Activated effector memory CD4-positive, alpha-beta T cell treated with Interleukin-2 at 50 U/mL for 16 hours (primary cell): Measurements from ENCODE around the gene KCNMA1.
A peak's percentile ranks its signal among the peaks of the same experiment; 100 is the strongest.

ENCODE experiments used
- DNase-seq: peaks from one replicate; pipeline ENCODE4 v3.0.0-alpha.2; 2020

The KCNMA1 gene

GRCh38 chr10:76990561-76990960, 647.0 kb downstream of the KCNMA1 start:
- DNase-seq = no peak

DNA sequence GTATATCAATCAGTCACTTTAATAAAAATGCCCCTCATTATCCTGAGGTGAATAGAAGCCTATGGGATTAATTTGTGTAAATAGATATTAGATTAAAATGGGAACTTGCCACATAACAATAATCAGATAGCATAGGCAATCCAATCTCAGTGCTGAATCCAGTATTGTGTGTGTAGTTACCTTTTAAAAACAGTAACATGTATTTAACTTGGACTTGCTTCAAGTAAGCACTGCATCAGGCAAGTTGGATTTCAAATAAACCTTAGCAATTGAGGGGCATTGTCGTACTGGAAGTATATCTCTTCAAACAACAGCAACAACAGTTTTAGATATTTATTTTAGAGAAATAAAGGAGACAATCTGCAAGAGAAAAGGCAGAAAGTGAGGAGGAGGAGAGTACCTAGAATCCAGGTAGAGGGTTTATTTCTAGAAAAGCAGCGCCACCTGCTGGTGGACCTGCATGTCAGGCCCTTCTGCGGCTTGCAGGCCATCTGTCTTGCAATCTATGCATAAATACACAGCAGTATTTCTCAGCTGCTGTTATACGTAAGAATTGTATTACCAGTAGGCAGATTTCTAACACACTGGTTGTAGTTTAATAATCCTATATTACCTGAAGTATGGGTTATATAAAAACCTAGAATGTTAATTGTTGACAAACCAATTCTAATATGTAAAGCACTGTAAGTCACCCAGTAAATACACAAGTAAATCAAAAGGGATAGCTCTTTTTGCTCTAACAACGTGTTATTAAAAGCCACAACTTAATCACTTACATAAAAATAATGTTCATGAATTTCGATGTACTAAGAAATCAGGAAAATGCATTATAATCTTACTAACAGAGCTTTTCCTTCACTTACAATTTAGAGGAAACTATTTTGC, 652.8 kb downstream of the KCNMA1 start:
- peak; percentile 16 for DNase-seq

GRCh38 chr10:76983624-76984023, 654.0 kb downstream of the KCNMA1 start:
- no peak for DNase-seq

DNA sequence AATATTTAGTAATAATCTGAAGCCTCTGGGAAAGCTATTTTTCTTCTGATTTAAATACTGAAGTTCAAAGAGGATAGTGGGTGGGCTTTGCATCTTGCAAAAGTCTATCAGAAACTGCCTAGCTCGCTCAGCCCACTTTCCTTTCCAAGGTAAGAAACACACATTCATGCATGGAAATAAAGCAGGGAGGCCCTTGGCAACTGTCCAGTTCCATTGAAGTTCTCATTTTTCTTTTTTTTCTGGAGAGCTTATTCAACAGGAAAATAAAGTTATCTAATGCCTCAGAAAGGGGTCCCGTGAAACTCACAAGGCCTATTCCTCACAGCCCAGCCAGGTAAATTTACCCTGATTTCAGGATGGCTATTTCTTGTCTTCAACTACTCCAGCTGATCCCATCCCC, 654.9 kb downstream of the KCNMA1 start:
- no peak for DNase-seq

DNA sequence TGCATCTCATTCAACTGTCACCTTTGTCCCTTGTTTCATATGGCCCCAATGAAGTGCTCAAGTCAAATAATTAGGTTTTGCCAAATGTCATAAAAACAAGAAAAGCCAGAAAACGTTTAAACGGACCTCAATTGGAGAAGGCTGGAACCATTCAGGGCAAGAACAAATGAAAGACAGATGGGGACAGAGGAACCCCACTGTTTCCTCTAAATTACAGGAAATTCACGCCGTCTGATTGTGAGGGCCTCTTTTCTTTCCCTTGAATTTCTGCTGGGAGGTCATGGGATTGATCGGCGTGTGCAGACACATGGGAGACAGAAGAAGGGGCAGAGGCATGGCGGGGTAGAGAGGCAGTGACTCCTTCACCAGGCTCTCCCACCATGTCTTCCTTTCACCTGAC, 656.4 kb downstream of the KCNMA1 start:
- DNase-seq = no peak

- no peak for DNase-seq
These were observed 659.7 kb downstream of the KCNMA1 start for GRCh38 chr10:76977901-76978300.

DNA sequence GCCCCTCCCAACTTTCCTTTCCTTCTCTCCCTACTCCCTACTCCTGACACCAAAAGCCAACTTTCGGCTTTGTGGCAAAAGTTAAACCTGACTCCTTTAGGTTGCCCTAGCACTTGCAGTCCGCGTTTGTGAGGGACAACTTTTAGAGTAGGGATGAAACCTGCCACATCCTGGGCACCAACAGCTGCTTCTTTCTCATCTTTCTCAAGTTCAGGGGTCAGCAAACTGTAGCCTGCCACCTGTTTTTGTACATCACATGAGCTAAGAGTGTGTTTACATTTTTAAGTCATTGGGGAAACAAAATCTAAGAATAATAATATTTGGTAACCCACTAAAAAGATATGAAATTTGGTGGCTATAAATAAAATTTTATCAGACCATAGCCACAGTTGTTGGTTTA, 660.6 kb downstream of the KCNMA1 start:
- DNase-seq = no peak

DNA sequence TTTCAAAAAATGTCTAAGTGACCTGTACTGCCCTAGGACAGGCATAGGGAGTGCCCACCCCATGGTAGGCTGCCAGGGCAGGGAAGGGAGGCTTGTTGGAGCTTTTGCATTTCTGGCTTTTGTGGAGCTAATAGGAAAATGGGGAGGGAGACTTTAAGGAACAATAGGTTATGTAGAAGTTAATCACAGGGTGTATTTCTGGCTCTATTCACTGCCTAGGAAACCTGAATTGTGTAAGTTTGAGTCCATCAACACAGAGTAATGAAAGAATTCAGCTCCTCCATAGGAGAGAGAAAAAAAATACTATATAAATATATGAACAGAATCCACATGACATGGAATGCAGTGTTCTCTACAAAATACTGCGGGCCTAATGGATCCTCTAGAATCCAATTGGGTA, 661.5 kb downstream of the KCNMA1 start:
- DNase-seq = no peak

- no peak for DNase-seq
These were observed 662.5 kb downstream of the KCNMA1 start for GRCh38 chr10:76975126-76975525.

DNA sequence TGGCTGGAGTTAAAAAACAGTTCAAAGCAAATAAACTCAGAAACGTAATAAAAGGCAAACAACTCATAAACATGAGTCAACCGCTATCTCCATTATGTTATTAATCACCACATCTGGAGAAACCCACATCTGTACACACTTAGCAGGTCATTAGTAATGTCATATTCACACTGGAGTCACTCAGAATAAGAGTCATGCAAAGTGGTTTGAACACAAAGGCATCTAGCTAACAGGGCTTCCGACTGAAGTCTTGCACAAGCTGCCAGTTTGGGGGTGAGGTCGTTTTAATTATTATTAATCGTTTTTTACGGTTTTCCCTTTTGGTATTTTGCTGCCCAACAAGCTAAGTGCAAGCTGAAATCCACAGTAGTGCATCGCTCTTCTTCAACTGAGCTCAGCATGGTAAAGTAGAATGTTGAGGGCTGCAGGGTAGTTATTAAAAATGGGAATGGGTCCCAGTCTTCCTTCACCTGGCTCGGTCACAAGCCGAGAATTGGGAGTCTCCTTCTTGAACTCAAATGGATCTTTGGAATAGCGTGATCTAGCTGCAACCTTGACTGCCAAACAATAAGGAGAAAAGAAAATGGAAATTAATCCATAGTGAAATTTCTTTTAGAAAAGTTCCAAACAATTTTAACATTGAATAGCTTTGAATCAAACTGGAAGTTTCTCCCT, 663.5 kb downstream of the KCNMA1 start:
- DNase-seq = no peak

GRCh38 chr10:76973091-76974016, 664.3 kb downstream of the KCNMA1 start:
- no peak for DNase-seq

- no peak for DNase-seq
These were observed 665.1 kb downstream of the KCNMA1 start for GRCh38 chr10:76972541-76972940.

DNA sequence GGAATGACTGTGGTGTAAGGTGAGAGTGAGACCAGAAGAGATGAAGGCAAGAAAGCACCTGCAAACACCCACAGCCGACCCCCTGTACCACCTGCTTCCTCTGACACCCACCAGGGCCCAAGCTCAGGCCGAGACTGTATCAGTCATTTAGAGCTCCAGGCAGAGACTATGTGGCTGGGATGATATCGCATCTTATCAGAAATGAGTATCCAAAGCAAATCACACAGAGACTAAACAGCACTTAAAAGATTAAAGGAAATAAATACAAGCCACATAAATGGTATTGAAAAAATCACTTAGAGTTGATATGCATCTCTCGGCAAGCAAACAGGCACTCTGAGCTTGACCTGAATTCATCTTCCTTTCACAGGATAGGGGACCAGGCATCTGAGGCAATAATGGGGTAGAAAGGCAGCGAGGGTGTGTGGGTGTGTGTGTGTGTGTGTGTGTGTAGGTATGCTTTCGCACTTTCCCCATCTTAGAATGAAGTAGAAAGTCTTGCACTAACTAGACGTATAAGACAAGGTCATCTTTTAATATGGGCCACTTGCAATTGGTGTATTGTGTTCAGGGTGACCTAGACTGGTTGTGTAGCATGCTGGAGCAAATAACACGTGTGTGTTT, 665.9 kb downstream of the KCNMA1 start:
- no peak for DNase-seq

GRCh38 chr10:76970711-76971519, 666.7 kb downstream of the KCNMA1 start:
- no peak for DNase-seq

- no peak for DNase-seq
These were observed 668.2 kb downstream of the KCNMA1 start for GRCh38 chr10:76969366-76969948.

DNA sequence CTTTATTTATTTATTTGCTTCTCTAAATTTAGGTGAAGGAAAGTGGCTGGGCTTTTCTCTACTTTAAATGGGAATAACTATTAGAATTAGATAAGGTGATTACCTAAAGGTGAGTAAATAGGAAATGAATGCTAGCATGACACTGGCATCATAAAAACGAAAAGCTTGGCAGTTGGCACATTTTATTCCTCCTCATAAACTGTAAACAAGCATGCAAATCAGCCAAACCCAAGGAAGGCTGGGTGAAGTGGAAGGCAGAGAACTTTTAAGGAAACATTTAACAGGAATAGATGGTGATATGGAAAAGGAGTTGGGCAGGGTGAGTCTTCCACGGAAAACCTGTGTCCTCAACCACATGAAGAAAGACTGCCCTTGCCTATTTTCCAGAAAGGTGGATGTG, 669.1 kb downstream of the KCNMA1 start:
- no peak for DNase-seq

DNA sequence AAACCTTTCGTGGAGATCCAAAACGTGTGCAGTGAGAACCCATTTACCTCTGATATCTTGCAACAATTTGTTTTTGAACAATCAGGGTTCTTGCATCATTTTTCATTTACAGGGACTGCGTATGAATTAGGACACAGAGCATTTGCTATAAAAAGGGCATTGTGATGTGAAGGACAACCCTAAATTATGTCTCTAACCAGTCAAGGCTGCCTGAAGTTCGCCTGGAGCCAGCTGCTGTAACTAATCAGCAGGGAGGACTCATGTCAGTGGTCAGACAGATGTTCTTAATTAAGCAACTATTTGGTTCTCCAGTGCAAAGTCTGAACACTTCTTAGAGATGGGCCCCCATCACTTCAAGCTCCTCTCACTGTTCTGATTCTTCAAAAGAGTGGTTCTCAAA, 674.8 kb downstream of the KCNMA1 start:
- DNase-seq = no peak

DNA sequence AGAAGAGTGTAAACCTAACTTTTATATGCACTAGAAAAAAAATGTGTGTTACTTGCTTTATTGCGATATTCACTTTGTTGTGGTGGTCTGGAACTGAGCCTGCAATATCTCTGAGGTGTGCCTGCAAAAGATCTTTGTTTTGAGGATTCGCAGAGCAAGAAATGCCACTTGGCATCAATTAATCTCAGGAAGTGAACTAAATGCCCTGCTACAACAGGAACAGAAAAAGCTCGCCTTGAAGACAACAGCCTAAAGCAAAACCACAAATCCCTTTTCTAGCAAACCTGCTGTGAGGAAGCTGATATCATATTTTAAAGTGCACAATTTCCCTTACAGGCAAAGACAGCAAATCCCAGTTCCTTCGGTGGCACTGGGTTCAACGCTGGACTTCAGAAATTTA, 675.8 kb downstream of the KCNMA1 start:
- no peak for DNase-seq

DNA sequence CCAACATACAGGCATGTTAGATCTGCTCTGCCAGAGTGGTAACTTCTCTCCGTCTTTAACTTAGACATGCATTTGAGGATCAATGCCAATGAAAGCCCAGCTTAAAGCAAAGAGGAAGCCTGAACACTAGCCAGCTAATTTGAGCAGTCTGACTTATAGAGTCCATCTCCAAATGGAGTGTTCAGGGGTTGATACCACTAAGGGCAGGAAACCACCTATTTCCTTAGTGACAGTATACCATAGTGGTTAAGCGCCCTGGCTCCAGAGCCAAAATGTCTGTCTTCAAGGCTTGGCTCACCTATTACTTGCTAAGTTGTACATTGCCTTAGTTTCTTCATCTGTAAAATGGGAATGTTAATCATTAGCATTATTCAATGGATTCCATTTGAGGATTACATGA, 678.5 kb downstream of the KCNMA1 start:
- DNase-seq = no peak

DNA sequence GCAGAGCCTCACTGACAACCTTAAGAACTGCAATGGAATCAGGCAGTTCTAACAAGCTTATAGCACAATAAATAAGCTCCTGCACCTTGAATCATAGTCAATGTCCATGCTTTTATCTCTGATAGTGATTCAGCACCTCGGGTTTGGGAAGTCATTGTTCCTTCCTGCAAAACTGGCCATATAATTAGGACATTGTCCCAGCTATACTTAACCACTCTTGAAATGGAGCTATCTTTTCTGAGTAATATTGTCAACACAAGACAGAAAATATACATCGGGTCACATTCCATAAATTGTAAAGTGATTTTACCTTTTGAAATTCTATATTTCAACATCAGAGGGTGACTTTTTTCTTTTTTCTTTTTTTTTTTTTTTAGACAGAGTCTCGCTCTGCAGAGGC, 682.8 kb downstream of the KCNMA1 start:
- DNase-seq = no peak

- no peak for DNase-seq
These were observed 687.3 kb downstream of the KCNMA1 start for GRCh38 chr10:76950354-76950753.

GRCh38 chr10:76946270-76946669, 691.3 kb downstream of the KCNMA1 start:
- DNase-seq = no peak
